Uterus (tissue), 4 donors: Measurements from ENCODE around the gene MRPL54. TPM values are rescaled to one million over a fixed set of nuclear protein-coding genes. Genes with fewer than 3 reads are reported as not detected.

Experiments used
- DNase-seq, 2 donors: peaks; one replicate each; pipeline ENCODE4 v3.0.0-alpha.2; 2019 to 2020
- H3K27ac ChIP-seq, 2 donors: fragments of 200-600 bp; sonication (generic); 1 replicate in 1 of 2; 2 replicates in 1 of 2; pipeline ENCODE4 v1.5.1; 2016 to 2018
- H3K27me3 ChIP-seq, 2 donors: fragments of 200-600 bp; sonication (generic); one replicate each; pipeline ENCODE4 v1.5.1; 2018 to 2019; ENCODE audit warnings: control low read depth in 1 of 2
- H3K36me3 ChIP-seq, 2 donors: fragments of 200-600 bp; sonication (generic); one replicate each; pipeline ENCODE4 v1.5.1; 2019; ENCODE audit warnings: control low read depth in 1 of 2
- H3K4me1 ChIP-seq, 2 donors: fragments of 200-600 bp; sonication (generic); one replicate each; pipeline ENCODE4 v1.5.1; 2018 to 2019; ENCODE audit warnings: control low read depth in 1 of 2
- H3K4me3 ChIP-seq, 2 donors: fragments of 200-600 bp; sonication (generic); 1 replicate in 1 of 2; 2 replicates in 1 of 2; pipeline ENCODE4 v1.5.1; 2018 to 2019; ENCODE audit warnings: mild to moderate bottlenecking in 1 of 2
- H3K9me3 ChIP-seq, 2 donors: fragments of 200-600 bp; sonication (generic); one replicate each; pipeline ENCODE4 v1.5.1; 2019; ENCODE audit warnings: control low read depth in 1 of 2
- CTCF ChIP-seq, 4 experiments: fragments of 200-600 bp in 2 of 4; fragments of 450-650 bp in 2 of 4; sonication (generic) in 2 of 4; IDR thresholded peaks; one replicate each; pipeline ENCODE4 v1.5.1; 2016 to 2019; ENCODE audit warnings: antibody characterized with exemption in 4 of 4, mild to moderate bottlenecking in 2 of 4, moderate library complexity in 1 of 4
- POLR2A ChIP-seq, 2 donors: fragments of 450-650 bp; IDR thresholded peaks; one replicate each; pipeline ENCODE4 v1.6.1; 2016; ENCODE audit warnings: antibody characterized with exemption in 2 of 2, mild to moderate bottlenecking in 1 of 2, moderate library complexity in 1 of 2
- intact Hi-C: fragments of 100-400 bp; cut with DNase I; formaldehyde crosslinking; loops from one replicate; pipeline ENCODE4 v1.15.1; 2023; ENCODE audit warnings: low total_unique reads
- total RNA-seq, 4 donors: library from RNA; depleted of rRNA in 3 of 4; stranded (reverse); fragments of >200 nt in 3 of 4; gene quantifications; one replicate each; pipeline versions ENCODE4 v1.1.0 to v1.2.4, GENCODE V29; 2014 to 2023
- donor health status: DM: yes; HTN: yes; CAD: no.

Gene MRPL54
- total RNA-seq, 4 donors from 2014 or later: 14.4 to 196 (median 40.0) TPM

GRCh38 chr19:3743486-3743885 is 19.0 kb upstream of the MRPL54 start:
- H3K36me3 ChIP-seq: no peaks in the 10 kb centered on the region
- H3K4me1 ChIP-seq: no peaks in the 10 kb centered on the region
- H3K27me3 ChIP-seq: no peaks in the 10 kb centered on the region
- H3K4me3 ChIP-seq: no peak overlapping the region
- no peak for TF ChIP-seq CTCF (IDR thresholded peaks at IDR 0.05)
- no peak for TF ChIP-seq POLR2A (IDR thresholded peaks at IDR 0.05)
- no peaks in the 10 kb centered on the region for H3K9me3 ChIP-seq
- DNase-seq: no peak
- intact Hi-C loops: no loop called here
- H3K27ac ChIP-seq: no peak overlapping the region

DNA sequence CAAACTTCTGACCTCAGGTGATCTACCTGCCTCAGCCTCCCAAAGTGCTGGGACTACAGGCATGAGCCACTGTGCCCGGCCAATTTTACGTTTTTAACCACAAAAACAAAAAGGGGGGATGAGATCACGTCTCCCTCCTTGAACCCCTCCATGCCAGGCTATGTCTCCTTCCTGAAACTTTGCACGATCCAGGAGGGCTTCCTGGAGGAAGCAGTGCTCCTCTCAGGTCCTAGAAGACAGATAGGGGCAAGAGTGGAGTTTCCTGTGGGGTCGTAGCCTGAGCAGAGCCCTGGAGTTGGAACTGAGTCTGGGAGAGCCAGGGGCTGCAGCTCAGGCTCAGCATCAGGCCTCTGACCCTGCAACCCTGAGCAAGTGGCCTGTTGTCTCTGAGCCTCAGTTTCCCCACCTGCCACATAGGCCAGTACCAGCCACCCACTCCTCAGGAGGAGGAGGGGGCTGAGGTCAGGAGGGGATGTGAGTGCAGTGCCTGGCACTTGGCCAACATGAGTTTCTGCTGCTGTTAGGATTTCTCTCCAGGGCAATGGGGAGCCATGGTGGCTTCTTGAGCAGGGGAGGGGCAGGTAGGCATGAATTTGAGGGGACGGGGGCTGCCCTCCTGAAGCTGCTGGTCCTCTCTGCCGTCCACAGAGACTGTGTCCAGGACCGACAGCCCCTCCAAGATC is 17.0 kb upstream of the MRPL54 start:
- no peak overlapping the region for H3K27ac ChIP-seq
- TF ChIP-seq POLR2A (IDR thresholded peaks at IDR 0.05): no peak
- no peak for TF ChIP-seq CTCF (IDR thresholded peaks at IDR 0.05)

GRCh38 chr19:3746371-3747056 is 16.0 kb upstream of the MRPL54 start:
- Histone ChIP-seq H3K4me1 (no peaks in the 10 kb centered on the region), H3K27me3 (no peaks in the 10 kb centered on the region), H3K27ac (no peak overlapping the region), H3K36me3 (no peaks in the 10 kb centered on the region), H3K9me3 (no peaks in the 10 kb centered on the region), H3K4me3 (no peak overlapping the region)
- intact Hi-C loops: no loop called here
- TF ChIP-seq CTCF (IDR thresholded peaks at IDR 0.05): no peak
- no peak for TF ChIP-seq POLR2A (IDR thresholded peaks at IDR 0.05)
- no peak for DNase-seq

More for the DNA sequence above, 17.0 kb upstream of the MRPL54 start:
- no peaks in the 10 kb centered on the region for H3K4me1 ChIP-seq
- no peak overlapping the region for H3K4me3 ChIP-seq
- H3K27me3 ChIP-seq: no peaks in the 10 kb centered on the region
- H3K9me3 ChIP-seq: no peaks in the 10 kb centered on the region
- intact Hi-C loops: no loop called here
- H3K36me3 ChIP-seq: no peaks in the 10 kb centered on the region
- no peak for DNase-seq

GRCh38 chr19:3748965-3749364 is 13.5 kb upstream of the MRPL54 start:
- Histone ChIP-seq H3K9me3 (no peaks in the 10 kb centered on the region), H3K4me1 (no peaks in the 10 kb centered on the region), H3K36me3 (no peaks in the 10 kb centered on the region), H3K4me3 (no peak overlapping the region), H3K27me3 (no peaks in the 10 kb centered on the region), H3K27ac (no peak overlapping the region)
- DNase-seq: no peak
- no peak for TF ChIP-seq CTCF (IDR thresholded peaks at IDR 0.05)
- TF ChIP-seq POLR2A (IDR thresholded peaks at IDR 0.05): no peak
- intact Hi-C loops: no loop called here

DNA sequence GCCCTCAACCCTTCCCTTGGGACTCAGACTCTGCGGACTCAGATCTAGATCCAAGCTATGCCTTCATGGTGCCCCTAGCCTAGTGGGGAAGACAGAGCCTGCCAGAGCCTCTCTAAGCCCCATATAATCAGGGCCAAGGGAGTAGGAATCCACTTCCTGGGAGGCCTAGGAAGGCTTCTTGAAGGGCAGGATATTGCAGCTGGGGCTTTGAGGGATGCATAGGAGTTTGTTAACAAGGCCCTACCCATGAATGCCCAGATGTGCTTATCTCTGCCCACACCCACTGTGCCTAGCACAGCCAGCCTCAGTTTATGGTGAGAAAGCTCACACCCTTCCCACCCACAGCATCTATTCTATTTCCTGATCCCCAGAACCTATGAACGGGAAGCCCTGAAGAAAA is 12.3 kb upstream of the MRPL54 start:
- intact Hi-C loops: no loop called here
- TF ChIP-seq CTCF (IDR thresholded peaks at IDR 0.05): no peak
- TF ChIP-seq POLR2A (IDR thresholded peaks at IDR 0.05): no peak
- H3K36me3 ChIP-seq: no peaks in the 10 kb centered on the region

More for the DNA sequence above, 12.3 kb upstream of the MRPL54 start:
- no peaks in the 10 kb centered on the region for H3K4me1 ChIP-seq
- H3K27ac ChIP-seq: no peak overlapping the region
- no peaks in the 10 kb centered on the region for H3K9me3 ChIP-seq
- DNase-seq: no peak
- H3K4me3 ChIP-seq: no peak overlapping the region
- H3K27me3 ChIP-seq: no peaks in the 10 kb centered on the region
